ENCODE results near the gene PEAR1. TPM values are rescaled to one million over a fixed set of nuclear protein-coding genes. Genes with fewer than 3 reads are reported as not detected.

The PEAR1 gene
- total and polyA plus RNA-seq, 2 donors (not counting 1 experiment from before 2014, with no cell fraction given): 2.6 to 41.5 TPM

DNA sequence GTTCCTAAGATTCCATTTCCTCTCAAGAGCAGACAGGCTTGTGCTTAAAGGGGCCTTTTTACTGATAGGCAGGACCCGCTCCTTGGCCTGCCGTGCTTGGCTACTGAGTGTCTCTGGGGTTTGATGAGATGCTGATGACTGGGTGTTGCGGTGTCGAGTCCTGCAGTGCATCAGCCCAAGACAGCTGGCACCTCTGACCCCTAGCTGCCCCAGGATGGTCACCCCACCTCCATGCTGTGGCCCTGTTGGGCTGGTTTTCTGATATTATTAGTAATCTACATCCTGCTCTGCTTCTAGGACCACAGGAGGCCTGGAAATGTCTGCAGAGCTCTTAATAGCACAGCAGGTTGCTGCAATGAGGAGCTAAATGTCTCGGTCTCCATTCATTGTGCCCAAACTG lies 55.6 kb downstream of the PEAR1 start:
- no peaks in the 10 kb centered on the region for H4K20me1 ChIP-seq (ENCODE audit: control insufficient read depth, extremely low read depth, insufficient read depth, low read length)
- no peaks in the 10 kb centered on the region for H3K4me1 ChIP-seq (ENCODE audit: control insufficient read depth, extremely low read depth, insufficient read depth, low read length)
- no peak overlapping the region for H3K4me2 ChIP-seq (ENCODE audit: extremely low read depth, insufficient read depth, low read length)
- TF ChIP-seq, protein P1, sequence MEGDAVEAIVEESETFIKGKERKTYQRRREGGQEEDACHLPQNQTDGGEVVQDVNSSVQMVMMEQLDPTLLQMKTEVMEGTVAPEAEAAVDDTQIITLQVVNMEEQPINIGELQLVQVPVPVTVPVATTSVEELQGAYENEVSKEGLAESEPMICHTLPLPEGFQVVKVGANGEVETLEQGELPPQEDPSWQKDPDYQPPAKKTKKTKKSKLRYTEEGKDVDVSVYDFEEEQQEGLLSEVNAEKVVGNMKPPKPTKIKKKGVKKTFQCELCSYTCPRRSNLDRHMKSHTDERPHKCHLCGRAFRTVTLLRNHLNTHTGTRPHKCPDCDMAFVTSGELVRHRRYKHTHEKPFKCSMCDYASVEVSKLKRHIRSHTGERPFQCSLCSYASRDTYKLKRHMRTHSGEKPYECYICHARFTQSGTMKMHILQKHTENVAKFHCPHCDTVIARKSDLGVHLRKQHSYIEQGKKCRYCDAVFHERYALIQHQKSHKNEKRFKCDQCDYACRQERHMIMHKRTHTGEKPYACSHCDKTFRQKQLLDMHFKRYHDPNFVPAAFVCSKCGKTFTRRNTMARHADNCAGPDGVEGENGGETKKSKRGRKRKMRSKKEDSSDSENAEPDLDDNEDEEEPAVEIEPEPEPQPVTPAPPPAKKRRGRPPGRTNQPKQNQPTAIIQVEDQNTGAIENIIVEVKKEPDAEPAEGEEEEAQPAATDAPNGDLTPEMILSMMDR (conservative IDR thresholded peaks at IDR 0.05 in 1 of 2, IDR thresholded peaks at IDR 0.05 in 1 of 2; ENCODE audit: low read depth in 1 of 2, low read length in 2 of 2): no peak
- TF ChIP-seq EZH2 (IDR thresholded peaks at IDR 0.05; ENCODE audit: low read length, missing control alignments): no peak
- H3K27me3 ChIP-seq (ENCODE audit: control insufficient read depth, insufficient read depth, low read length): no peaks in the 10 kb centered on the region
- no peak for DNase-seq (ENCODE audit: low read depth in 2 of 2)
- H3K27ac ChIP-seq (ENCODE audit: insufficient read depth, low read length): no peak overlapping the region
- H2AFZ ChIP-seq (ENCODE audit: low read length): no peak overlapping the region
- H3K4me3 ChIP-seq (replicated peaks in 1 of 4; ENCODE audit: control extremely low read depth in 1 of 4, insufficient read depth in 1 of 4, low read depth in 3 of 4, low read length in 4 of 4): no peak overlapping the region
- H3K36me3 ChIP-seq (ENCODE audit: control insufficient read depth, insufficient read depth, low read length): peaks cover 14% of the 10 kb centered on the region
- no peaks in the 10 kb centered on the region for H3K79me2 ChIP-seq (ENCODE audit: control insufficient read depth, insufficient read depth, low read length)
- H3K9ac ChIP-seq (ENCODE audit: insufficient read depth, low read length): no peak overlapping the region
- H3K9me3 ChIP-seq (ENCODE audit: control insufficient read depth, insufficient read depth, low read depth, low read length): no peaks in the 10 kb centered on the region

DNA sequence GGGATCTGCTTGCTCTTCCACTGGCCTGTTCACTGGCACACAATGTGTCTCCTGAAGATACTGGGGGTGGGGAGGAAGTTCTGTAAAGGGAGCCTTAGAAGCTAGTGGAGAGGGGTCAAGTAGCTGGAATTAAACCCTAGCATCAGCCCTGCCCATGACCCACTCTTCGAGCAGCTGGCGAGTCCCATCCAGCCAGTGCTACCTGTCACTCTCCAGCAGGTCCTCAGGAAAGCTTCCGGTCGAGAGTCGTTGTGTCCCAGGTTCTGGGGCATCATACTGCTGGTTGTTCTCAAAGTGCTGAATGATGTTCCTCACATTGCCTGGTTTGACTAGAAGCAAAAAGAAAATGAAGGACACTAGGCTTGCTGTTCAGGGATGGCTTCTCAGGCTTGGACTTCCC lies 57.9 kb downstream of the PEAR1 start:
- H4K20me1 ChIP-seq (ENCODE audit: control insufficient read depth, extremely low read depth, insufficient read depth, low read length): no peaks in the 10 kb centered on the region
- no peak overlapping the region for H3K9ac ChIP-seq (ENCODE audit: insufficient read depth, low read length)
- no peaks in the 10 kb centered on the region for H3K27me3 ChIP-seq (ENCODE audit: control insufficient read depth, insufficient read depth, low read length)
- peaks cover 12% of the 10 kb centered on the region for H3K36me3 ChIP-seq (ENCODE audit: control insufficient read depth, insufficient read depth, low read length)
- H3K27ac ChIP-seq (ENCODE audit: insufficient read depth, low read length): no peak overlapping the region
- no peak overlapping the region for H3K4me3 ChIP-seq (replicated peaks in 1 of 4; ENCODE audit: control extremely low read depth in 1 of 4, insufficient read depth in 1 of 4, low read depth in 3 of 4, low read length in 4 of 4)
- no peaks in the 10 kb centered on the region for H3K79me2 ChIP-seq (ENCODE audit: control insufficient read depth, insufficient read depth, low read length)
- no peaks in the 10 kb centered on the region for H3K4me1 ChIP-seq (ENCODE audit: control insufficient read depth, extremely low read depth, insufficient read depth, low read length)
- no peaks in the 10 kb centered on the region for H3K9me3 ChIP-seq (ENCODE audit: control insufficient read depth, insufficient read depth, low read depth, low read length)
- H2AFZ ChIP-seq (ENCODE audit: low read length): no peak overlapping the region
- no peak for TF ChIP-seq EZH2 (IDR thresholded peaks at IDR 0.05; ENCODE audit: low read length, missing control alignments)
- TF ChIP-seq, protein P1 (conservative IDR thresholded peaks at IDR 0.05 in 1 of 2, IDR thresholded peaks at IDR 0.05 in 1 of 2; ENCODE audit: low read depth in 1 of 2, low read length in 2 of 2): no peak
- DNase-seq (ENCODE audit: low read depth in 2 of 2): no peak
- H3K4me2 ChIP-seq (ENCODE audit: extremely low read depth, insufficient read depth, low read length): no peak overlapping the region

DNA sequence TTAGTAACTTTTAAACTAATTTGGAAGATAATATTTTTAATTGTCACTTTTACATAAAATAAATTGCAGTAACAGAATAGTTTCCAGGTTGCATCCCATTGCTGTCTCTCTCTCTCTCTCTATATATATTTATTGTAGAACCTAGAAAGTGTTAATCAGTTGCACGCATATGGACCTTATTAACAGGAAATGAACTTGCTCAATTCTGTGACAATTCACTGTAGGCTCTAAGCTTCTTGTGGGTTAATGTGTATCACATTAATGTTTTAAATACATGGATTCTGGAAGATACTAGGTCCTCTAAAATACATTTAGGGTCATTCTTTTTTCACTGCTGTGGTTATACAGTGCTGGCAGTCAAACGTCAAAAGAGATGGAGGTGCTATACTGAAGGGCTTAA lies 60.1 kb downstream of the PEAR1 start:
- no peaks in the 10 kb centered on the region for H3K27me3 ChIP-seq (ENCODE audit: control insufficient read depth, insufficient read depth, low read length)
- no peak overlapping the region for H3K9ac ChIP-seq (ENCODE audit: insufficient read depth, low read length)
- TF ChIP-seq, protein P1 (conservative IDR thresholded peaks at IDR 0.05 in 1 of 2, IDR thresholded peaks at IDR 0.05 in 1 of 2; ENCODE audit: low read depth in 1 of 2, low read length in 2 of 2): no peak
- TF ChIP-seq EZH2 (IDR thresholded peaks at IDR 0.05; ENCODE audit: low read length, missing control alignments): no peak
- peaks cover 12% of the 10 kb centered on the region for H3K36me3 ChIP-seq (ENCODE audit: control insufficient read depth, insufficient read depth, low read length)
- DNase-seq (ENCODE audit: low read depth in 2 of 2): no peak
- no peaks in the 10 kb centered on the region for H4K20me1 ChIP-seq (ENCODE audit: control insufficient read depth, extremely low read depth, insufficient read depth, low read length)
- H2AFZ ChIP-seq (ENCODE audit: low read length): no peak overlapping the region
- no peak overlapping the region for H3K27ac ChIP-seq (ENCODE audit: insufficient read depth, low read length)
- H3K9me3 ChIP-seq (ENCODE audit: control insufficient read depth, insufficient read depth, low read depth, low read length): no peaks in the 10 kb centered on the region
- no peaks in the 10 kb centered on the region for H3K79me2 ChIP-seq (ENCODE audit: control insufficient read depth, insufficient read depth, low read length)
- no peak overlapping the region for H3K4me2 ChIP-seq (ENCODE audit: extremely low read depth, insufficient read depth, low read length)
- H3K4me3 ChIP-seq (replicated peaks in 1 of 4; ENCODE audit: control extremely low read depth in 1 of 4, insufficient read depth in 1 of 4, low read depth in 3 of 4, low read length in 4 of 4): no peak overlapping the region
- H3K4me1 ChIP-seq (ENCODE audit: control insufficient read depth, extremely low read depth, insufficient read depth, low read length): no peaks in the 10 kb centered on the region

Measured in fibroblast of lung (primary cell).